Fibroblast of lung (primary cell): ENCODE measurements around the gene DRICH1. TPM values are rescaled to one million over a fixed set of nuclear protein-coding genes. Genes with fewer than 3 reads are reported as not detected.
"Not testable (repeated sequence)": the region's sequence is repeated elsewhere in the genome, so short reads cannot be mapped to it uniquely, and the experiment has no call there.

ENCODE experiments used
- DNase-seq, 2 donors: peaks; one replicate each; pipeline versions ENCODE4 v3.0.0 to v3.0.0-alpha.2; 2010; ENCODE audit warnings: low read depth in 2 of 2
- H2AFZ ChIP-seq: 2 replicates; pipeline ENCODE4 v1.5.1; 2012; ENCODE audit warnings: low read length, control low read depth, inconsistent platforms
- H3K27ac ChIP-seq: 2 replicates; pipeline ENCODE4 v1.5.1; 2011; ENCODE audit warnings: low read length, control low read depth; ENCODE audit not compliant: insufficient read depth
- H3K27me3 ChIP-seq: 2 replicates; pipeline ENCODE4 v1.5.1; 2011; ENCODE audit warnings: mild to moderate bottlenecking, low read length; ENCODE audit not compliant: control insufficient read depth, insufficient read depth
- H3K36me3 ChIP-seq: 2 replicates; pipeline ENCODE4 v1.5.1; 2011; ENCODE audit warnings: low read length; ENCODE audit not compliant: control insufficient read depth, insufficient read depth
- H3K4me1 ChIP-seq: 2 replicates; pipeline ENCODE4 v1.5.1; 2011; ENCODE audit warnings: low read length; ENCODE audit not compliant: control insufficient read depth, insufficient read depth; ENCODE audit errors: extremely low read depth
- H3K4me2 ChIP-seq: 2 replicates; pipeline ENCODE4 v1.5.1; 2011; ENCODE audit warnings: low read length, control low read depth; ENCODE audit not compliant: insufficient read depth; ENCODE audit errors: extremely low read depth
- H3K4me3 ChIP-seq, 4 experiments: fragments of 200-600 bp in 1 of 4; sonication (generic) in 1 of 4; replicated peaks in 1 of 4; 2 replicates each; pipeline ENCODE4 v1.5.1; 2011 to 2016; ENCODE audit warnings: low read length in 4 of 4, low read depth in 3 of 4, mild to moderate bottlenecking in 3 of 4, control low read depth in 2 of 4, inconsistent platforms in 1 of 4, mixed read lengths in 1 of 4; ENCODE audit not compliant: insufficient read depth in 1 of 4; ENCODE audit errors: control extremely low read depth in 1 of 4
- H3K79me2 ChIP-seq: 2 replicates; pipeline ENCODE4 v1.5.1; 2012; ENCODE audit warnings: mild to moderate bottlenecking, low read length, inconsistent platforms; ENCODE audit not compliant: control insufficient read depth, insufficient read depth
- H3K9ac ChIP-seq: 2 replicates; pipeline ENCODE4 v1.5.1; 2011; ENCODE audit warnings: mild to moderate bottlenecking, low read length, control low read depth; ENCODE audit not compliant: insufficient read depth
- H3K9me3 ChIP-seq: 2 replicates; pipeline ENCODE4 v1.5.1; 2012; ENCODE audit warnings: low read depth, low read length; ENCODE audit not compliant: control insufficient read depth, insufficient read depth
- H4K20me1 ChIP-seq: 2 replicates; pipeline ENCODE4 v1.5.1; 2011; ENCODE audit warnings: low read length; ENCODE audit not compliant: control insufficient read depth, insufficient read depth; ENCODE audit errors: extremely low read depth
- EZH2 ChIP-seq: IDR thresholded peaks from 2 replicates; pipeline ENCODE4 v1.5.1; 2012; ENCODE audit warnings: low read length, control low read depth, mild to moderate bottlenecking; ENCODE audit errors: missing control alignments
- polyA plus RNA-seq, 2 donors: library from polyadenylated mRNA; depleted of rRNA in 1 of 2; stranded (reverse) in 1 of 2; unstranded in 1 of 2; fragments of >200 nt; gene quantifications; 2 replicates each; pipeline ENCODE4 v1.2.1, GENCODE V29; 2011 to 2012; ENCODE audit warnings: missing spikeins in 1 of 2
- total RNA-seq: library from RNA; depleted of rRNA; stranded (reverse); fragments of >200 nt; gene quantifications from 2 replicates; pipeline ENCODE4 v1.2.1, GENCODE V29; 2014
- TF ChIP-seq, protein P1 (sequence below), 2 donors: IDR thresholded peaks in 1 of 2; conservative IDR thresholded peaks in 1 of 2; 1 replicate in 1 of 2; 2 replicates in 1 of 2; pipeline ENCODE4 v1.5.1; 2011 to 2012; ENCODE audit warnings: low read length in 2 of 2, control low read depth in 1 of 2, inconsistent platforms in 1 of 2, low read depth in 1 of 2, mild to moderate bottlenecking in 1 of 2

Gene DRICH1
- total and polyA plus RNA-seq, 2 donors (not counting 1 experiment from before 2014, with no cell fraction given) = not detected

DNA sequence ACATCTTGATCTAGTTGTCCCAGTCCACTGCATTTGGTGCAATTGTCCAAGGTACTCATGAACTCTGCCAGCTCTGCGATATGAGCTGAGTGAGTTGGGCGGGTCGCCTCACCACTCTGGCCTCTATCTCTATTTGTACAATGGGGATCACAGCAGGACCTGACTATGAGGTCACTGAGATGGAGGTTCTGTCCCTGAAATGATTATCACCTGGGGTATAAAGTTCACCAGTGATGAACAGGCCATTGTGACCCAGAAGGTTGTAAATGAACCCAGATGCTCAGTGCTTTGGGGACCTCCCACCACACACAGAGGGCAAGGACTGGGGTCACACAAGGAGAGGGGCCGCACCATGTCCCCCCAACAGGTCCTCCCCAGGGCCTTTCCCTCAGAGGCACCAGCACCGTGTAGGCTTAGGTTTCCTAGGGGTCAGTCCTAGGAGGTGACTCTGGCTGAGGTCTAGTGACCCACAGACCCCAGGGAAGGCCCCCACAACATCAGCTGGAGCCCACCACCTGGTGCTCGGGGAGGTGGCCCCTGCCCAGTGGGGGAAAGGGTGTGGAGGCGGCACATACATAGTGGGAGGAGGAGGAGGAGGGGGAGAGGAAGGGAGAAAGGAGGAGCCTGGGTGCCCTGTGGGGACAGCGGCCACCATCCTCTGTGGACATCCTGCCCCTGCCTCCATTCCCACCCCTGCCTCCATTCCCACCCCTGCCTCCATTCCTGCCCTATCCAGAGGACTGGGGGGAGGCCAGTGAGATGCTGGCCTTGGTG is 27.0 kb downstream of the DRICH1 start:
- TF ChIP-seq EZH2 = no peak
- TF ChIP-seq, protein P1, sequence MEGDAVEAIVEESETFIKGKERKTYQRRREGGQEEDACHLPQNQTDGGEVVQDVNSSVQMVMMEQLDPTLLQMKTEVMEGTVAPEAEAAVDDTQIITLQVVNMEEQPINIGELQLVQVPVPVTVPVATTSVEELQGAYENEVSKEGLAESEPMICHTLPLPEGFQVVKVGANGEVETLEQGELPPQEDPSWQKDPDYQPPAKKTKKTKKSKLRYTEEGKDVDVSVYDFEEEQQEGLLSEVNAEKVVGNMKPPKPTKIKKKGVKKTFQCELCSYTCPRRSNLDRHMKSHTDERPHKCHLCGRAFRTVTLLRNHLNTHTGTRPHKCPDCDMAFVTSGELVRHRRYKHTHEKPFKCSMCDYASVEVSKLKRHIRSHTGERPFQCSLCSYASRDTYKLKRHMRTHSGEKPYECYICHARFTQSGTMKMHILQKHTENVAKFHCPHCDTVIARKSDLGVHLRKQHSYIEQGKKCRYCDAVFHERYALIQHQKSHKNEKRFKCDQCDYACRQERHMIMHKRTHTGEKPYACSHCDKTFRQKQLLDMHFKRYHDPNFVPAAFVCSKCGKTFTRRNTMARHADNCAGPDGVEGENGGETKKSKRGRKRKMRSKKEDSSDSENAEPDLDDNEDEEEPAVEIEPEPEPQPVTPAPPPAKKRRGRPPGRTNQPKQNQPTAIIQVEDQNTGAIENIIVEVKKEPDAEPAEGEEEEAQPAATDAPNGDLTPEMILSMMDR (conservative IDR thresholded peaks at IDR 0.05 in 1 of 2, IDR thresholded peaks at IDR 0.05 in 1 of 2; ENCODE audit: low read depth in 1 of 2, low read length in 2 of 2) = no peak
- no peak overlapping the region for H3K4me2 ChIP-seq
- H3K9ac ChIP-seq = no peak overlapping the region
- H4K20me1 ChIP-seq = no peaks in the 10 kb centered on the region
- no peak overlapping the region for H2AFZ ChIP-seq
- no peaks in the 10 kb centered on the region for H3K9me3 ChIP-seq
- DNase-seq = no peak
- H3K27me3 ChIP-seq = no peaks in the 10 kb centered on the region
- H3K36me3 ChIP-seq = no peaks in the 10 kb centered on the region
- no peaks in the 10 kb centered on the region for H3K4me1 ChIP-seq
- H3K4me3 ChIP-seq = no peak overlapping the region
- H3K79me2 ChIP-seq = no peaks in the 10 kb centered on the region
- H3K27ac ChIP-seq = no peak overlapping the region

DNA sequence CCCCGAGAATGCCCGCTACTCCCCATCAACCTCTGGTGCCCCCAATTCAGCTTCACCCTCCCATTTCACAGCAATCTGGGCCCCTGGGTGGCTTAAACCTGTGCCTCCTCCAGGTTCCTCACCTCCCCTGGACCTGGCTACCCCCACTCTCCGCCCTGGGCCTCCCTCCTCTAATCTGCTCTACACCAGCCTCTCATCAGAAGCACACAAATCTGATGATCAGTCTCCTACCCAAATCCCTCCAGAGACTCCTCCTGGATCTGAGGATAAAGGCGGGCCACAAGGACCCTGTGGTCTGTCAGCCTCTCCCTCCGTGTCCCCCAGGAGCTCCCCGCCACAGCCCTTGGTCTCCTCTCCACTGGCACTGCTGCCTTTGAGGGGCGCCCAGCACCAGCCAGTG is 28.9 kb downstream of the DRICH1 start:
- H3K9ac ChIP-seq = no peak overlapping the region
- TF ChIP-seq, protein P1 (conservative IDR thresholded peaks at IDR 0.05 in 1 of 2, IDR thresholded peaks at IDR 0.05 in 1 of 2; ENCODE audit: low read depth in 1 of 2, low read length in 2 of 2) = no peak
- no peak for TF ChIP-seq EZH2
- H3K27ac ChIP-seq = no peak overlapping the region
- DNase-seq = no peak
- no peak overlapping the region for H2AFZ ChIP-seq
- H3K9me3 ChIP-seq = no peaks in the 10 kb centered on the region
- no peak overlapping the region for H3K4me2 ChIP-seq
- no peaks in the 10 kb centered on the region for H3K36me3 ChIP-seq
- H4K20me1 ChIP-seq = no peaks in the 10 kb centered on the region
- no peaks in the 10 kb centered on the region for H3K27me3 ChIP-seq
- H3K4me1 ChIP-seq = no peaks in the 10 kb centered on the region
- no peak overlapping the region for H3K4me3 ChIP-seq
- no peaks in the 10 kb centered on the region for H3K79me2 ChIP-seq

DNA sequence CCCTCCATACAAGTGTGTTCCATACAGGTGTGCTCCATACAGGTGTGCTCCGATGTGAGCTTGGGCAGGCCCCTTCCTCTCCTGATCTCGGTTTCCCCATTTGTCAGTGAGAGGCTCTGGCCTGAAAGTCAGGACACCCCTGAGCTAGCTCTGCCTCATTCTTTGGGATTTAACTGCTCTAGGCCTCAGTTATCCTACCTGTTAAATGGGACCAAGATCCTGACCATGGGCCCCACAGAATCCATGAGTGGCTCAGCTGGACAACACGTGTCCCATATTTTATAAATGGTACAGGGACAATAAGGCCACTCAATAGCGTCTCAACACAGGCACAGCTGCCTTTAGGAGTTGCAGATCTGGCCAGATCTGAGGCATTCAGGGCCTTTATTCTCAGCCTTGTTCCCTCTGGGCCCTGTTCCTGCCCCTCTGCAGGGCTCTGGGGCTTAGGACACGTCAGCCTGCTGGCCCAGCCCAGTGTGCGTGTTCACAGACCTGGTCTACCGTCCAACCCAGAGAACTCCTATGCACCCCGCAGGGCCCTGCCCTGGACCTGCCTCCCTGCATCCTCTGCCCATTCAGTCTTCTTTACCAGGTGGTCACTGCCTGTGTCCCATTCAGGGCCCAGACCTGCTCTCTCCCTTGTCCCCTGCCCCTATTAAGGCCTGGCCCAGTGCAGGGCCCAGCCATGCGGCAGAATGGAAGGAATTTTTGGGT is 33.2 kb downstream of the DRICH1 start:
- Histone ChIP-seq H4K20me1 (no peaks in the 10 kb centered on the region), H3K4me2 (no peak overlapping the region), H3K9ac (no peak overlapping the region), H2AFZ (no peak overlapping the region), H3K36me3 (no peaks in the 10 kb centered on the region), H3K9me3 (no peaks in the 10 kb centered on the region), H3K4me1 (no peaks in the 10 kb centered on the region), H3K27ac (no peak overlapping the region), H3K27me3 (no peaks in the 10 kb centered on the region), H3K4me3 (no peak overlapping the region), H3K79me2 (no peaks in the 10 kb centered on the region)
- TF ChIP-seq, protein P1 (conservative IDR thresholded peaks at IDR 0.05 in 1 of 2, IDR thresholded peaks at IDR 0.05 in 1 of 2; ENCODE audit: low read depth in 1 of 2, low read length in 2 of 2) = no peak
- TF ChIP-seq EZH2 = no peak
- no peak for DNase-seq

DNA sequence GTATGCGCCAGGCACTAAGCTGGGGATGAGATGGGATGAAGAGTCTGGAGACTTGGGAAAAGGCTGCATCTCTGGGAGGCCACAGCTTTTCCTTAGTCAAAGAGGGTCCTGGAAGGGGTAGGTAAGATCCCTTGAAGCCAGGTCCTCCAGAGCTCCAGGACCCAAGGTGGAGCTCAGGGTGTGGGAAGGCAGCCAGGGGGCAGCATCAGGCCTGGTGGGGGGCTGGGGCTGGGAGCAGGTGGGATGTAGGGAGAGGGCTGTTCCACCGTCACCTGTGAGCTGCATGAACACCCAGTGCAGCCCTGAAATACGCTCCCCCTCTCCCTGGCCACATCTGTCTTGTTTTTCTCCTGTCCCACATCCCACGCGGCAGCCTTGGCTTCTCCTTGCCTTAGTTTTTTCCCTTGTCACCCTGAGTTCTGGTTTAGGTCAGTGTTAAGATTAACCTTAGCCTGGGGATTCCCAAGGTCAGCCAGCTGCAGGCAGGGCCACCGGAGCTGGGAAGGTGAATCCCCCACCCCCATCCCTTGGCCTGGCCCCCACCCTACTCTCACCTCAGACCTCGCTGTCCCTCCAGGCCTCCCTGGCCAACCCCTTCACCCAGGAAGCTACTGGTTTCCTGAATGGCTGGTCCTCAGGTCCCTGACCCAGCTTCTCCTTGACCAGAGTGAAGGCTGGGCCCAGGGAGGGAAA is 34.4 kb downstream of the DRICH1 start:
- H3K4me3 ChIP-seq, H3K36me3 ChIP-seq, H3K27me3 ChIP-seq, H3K4me1 ChIP-seq, H3K27ac ChIP-seq, H4K20me1 ChIP-seq, DNase-seq, H3K9me3 ChIP-seq, H3K79me2 ChIP-seq, H3K9ac ChIP-seq, H3K4me2 ChIP-seq, H2AFZ ChIP-seq: not testable (repeated sequence)
